Astrocyte of the cerebellum (primary cell): Measurements from ENCODE around the gene FAM83B.

Source experiments
- DNase-seq: peaks from one replicate; pipeline ENCODE4 v3.0.0-alpha.2; 2011; ENCODE audit warnings: low read depth
- H3K4me3 ChIP-seq: 2 replicates; pipeline ENCODE4 v1.5.1; 2011; ENCODE audit warnings: mild to moderate bottlenecking, low read depth, low read length, moderate library complexity
- in situ Hi-C: cut with HindIII; loops from 2 replicates; pipeline ENCODE4 v1.10.0; 2017; ENCODE audit warnings: low sequenced_read_pairs
- TF ChIP-seq, protein P1 (sequence below): IDR thresholded peaks from 2 replicates; pipeline ENCODE4 v1.5.1; 2012; ENCODE audit warnings: low read length, low read depth, moderate library complexity, mild to moderate bottlenecking; ENCODE audit errors: missing control alignments

FAM83B gene

DNA sequence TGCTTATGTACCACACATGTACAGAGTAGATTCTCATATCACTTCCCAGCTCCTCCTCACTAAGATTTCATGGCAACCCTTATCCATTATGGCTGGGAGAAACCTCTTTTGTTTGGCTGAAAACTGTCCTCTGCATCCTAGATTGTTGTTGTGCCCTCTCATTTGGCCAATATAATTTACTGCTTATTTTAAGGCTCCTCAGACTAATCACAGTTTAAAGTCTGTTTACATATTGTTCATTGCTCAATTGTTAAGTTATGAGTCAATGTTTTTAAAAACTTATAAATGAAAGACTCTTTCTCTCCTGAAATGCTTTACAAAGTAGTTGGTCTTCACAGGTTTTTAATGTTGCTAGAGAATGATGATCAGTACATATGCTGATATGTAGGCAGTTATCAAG, 57.3 kb downstream of the FAM83B start:
- in situ Hi-C loops, result no loop called here
- no peak for DNase-seq
- TF ChIP-seq, protein P1, sequence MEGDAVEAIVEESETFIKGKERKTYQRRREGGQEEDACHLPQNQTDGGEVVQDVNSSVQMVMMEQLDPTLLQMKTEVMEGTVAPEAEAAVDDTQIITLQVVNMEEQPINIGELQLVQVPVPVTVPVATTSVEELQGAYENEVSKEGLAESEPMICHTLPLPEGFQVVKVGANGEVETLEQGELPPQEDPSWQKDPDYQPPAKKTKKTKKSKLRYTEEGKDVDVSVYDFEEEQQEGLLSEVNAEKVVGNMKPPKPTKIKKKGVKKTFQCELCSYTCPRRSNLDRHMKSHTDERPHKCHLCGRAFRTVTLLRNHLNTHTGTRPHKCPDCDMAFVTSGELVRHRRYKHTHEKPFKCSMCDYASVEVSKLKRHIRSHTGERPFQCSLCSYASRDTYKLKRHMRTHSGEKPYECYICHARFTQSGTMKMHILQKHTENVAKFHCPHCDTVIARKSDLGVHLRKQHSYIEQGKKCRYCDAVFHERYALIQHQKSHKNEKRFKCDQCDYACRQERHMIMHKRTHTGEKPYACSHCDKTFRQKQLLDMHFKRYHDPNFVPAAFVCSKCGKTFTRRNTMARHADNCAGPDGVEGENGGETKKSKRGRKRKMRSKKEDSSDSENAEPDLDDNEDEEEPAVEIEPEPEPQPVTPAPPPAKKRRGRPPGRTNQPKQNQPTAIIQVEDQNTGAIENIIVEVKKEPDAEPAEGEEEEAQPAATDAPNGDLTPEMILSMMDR, result no peak

DNA sequence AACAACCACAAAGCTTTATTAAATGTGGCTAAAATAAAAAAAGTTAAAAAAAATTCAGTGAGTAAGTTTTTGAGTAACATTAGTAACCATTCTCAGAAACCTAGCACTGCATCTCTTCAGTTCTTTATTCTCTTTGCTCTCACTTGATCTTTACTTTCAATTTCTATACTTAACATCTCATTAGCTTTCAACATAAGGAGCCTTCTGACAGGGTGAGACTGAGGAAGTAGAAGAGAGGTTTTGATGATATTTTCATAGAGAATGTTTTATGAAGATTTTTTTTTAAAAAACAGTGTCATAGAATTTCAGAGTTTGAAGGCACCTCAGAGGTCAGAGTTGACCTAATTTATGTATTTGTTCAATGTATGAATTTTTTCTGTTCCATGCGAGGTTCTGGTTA, 60.8 kb downstream of the FAM83B start:
- TF ChIP-seq, protein P1, result no peak
- no peak for DNase-seq
- H3K4me3 ChIP-seq, result no peak overlapping the region
- in situ Hi-C loops, result no loop called here

More for the DNA sequence above, 57.3 kb downstream of the FAM83B start:
- no peak overlapping the region for H3K4me3 ChIP-seq

DNA sequence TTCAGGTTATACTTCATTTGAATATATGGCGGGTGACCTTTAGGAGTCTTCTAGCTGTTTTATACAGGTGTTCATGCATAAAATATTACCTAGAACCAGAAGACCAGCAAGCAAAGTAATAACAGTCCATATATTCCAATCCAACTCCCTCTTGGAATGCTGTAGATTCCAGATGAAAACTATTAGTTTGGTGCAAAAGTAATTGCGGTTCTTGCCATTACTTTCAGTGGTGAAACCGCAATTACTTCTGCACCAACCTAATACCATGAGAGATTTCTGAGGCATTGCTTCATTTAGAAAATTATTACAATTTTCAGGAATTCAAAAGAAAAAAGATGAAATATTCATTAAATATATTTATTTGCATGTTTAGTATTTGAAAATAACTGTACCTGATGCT, 62.6 kb downstream of the FAM83B start:
- no peak for DNase-seq
- in situ Hi-C loops, result no loop called here
- TF ChIP-seq, protein P1, result no peak

DNA sequence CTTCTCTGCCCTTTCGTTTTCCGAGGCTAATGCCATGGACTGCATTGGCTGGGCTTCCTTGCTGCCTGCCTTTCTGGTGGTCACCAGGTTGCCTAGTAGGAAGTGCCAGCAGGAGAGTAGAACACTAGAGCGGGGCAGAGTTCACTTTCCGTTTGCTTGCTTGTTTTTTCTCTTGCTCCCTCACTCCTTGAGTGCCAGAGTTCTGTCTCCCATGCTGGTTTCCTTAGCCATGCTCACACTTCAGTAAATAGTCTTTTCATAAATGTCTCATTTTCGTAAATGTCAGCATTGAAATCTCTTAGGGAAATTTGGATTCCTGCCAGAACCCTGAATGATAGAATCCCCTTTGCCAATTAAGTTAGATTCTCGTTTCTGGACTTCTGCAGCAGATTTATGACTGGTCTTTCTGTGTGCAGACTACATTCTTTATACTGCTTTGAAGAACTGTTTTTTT, 63.9 kb downstream of the FAM83B start:
- H3K4me3 ChIP-seq, result no peak overlapping the region
- TF ChIP-seq, protein P1, result no peak
- in situ Hi-C loops, result no loop called here
- peak; percentile 6 for DNase-seq

More for the DNA sequence above, 62.6 kb downstream of the FAM83B start:
- H3K4me3 ChIP-seq, result no peak overlapping the region

DNA sequence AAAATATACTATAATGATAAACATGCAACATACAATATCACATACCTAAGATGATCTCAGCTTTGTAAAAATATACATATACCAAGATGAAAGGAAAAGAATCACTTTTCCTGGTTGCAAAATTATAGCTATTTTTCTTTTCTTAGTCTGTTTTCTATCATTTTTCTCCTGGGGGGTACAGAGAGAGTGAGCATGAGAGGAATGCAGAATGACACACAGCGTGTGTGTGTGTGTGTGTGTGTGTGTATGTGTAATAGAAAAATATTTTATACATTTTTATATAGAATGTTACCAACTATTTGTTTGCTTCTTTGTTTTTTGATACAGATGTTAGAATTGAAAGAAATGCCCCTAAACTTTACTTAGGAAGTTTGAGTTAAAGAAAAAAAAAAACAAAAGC, 64.3 kb downstream of the FAM83B start:
- in situ Hi-C loops, result no loop called here
- TF ChIP-seq, protein P1, result no peak
- H3K4me3 ChIP-seq, result no peak overlapping the region
- DNase-seq, result no peak

DNA sequence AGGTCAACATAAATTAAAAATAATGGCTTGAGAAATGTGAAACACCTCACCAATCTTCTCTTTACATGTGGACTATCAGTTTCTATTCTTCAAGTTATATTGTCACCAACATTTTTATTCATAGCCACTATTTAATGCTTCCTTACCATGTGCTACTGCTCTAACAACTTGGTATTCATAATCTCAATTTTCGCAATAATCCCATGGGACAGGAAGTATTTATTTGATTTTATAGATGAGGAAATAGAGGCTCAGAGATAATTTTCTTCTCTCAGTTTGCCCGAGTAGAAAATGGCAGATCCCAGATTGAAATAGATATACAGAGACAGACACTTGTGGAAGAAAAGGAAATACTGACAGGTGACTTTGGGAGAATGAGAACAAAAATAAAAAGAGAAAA, 66.6 kb downstream of the FAM83B start:
- H3K4me3 ChIP-seq, result no peak overlapping the region
- in situ Hi-C loops, result no loop called here
- TF ChIP-seq, protein P1, result no peak
- DNase-seq, result no peak

DNA sequence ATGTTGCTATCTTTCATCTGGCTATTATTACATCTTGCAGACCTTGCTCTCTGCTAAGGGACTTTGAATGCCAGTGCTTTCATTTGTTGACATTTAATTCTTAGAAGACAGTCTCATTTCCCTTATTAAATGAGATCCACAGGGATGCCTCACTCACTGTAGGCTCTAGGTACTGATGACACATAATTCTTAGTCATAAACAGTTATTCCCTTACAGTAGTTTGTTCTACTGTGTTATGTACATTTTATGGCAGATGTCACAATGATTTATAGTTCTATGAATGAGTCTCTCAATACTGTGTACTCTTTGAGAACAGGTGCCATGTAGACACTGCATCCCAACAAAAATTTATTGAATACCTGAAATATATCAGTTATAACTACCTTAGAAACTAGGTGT, 70.3 kb downstream of the FAM83B start:
- in situ Hi-C loops, result no loop called here
- no peak overlapping the region for H3K4me3 ChIP-seq
- no peak for DNase-seq
- TF ChIP-seq, protein P1, result no peak
